ENCODE data around the gene KIDINS220. TPM values are rescaled to one million over a fixed set of nuclear protein-coding genes. Genes with fewer than 3 reads are reported as not detected.

Gene KIDINS220
- total and polyA plus RNA-seq, 2 of the 13 experiments (the other 11 are each of a cell fraction or from before 2014, with no cell fraction given), result 25.2 to 32.3 TPM

GRCh38 chr2:8840475-8841091 lies 3.2 kb upstream of the KIDINS220 start (continued):
- TF ChIP-seq ATM (IDR thresholded peaks at IDR 0.05; ENCODE audit: borderline replicate concordance) (no peak), MLX (CRISPR knock-in tag; IDR thresholded peaks at IDR 0.05) (no peak), ZBTB2 (CRISPR knock-in tag; IDR thresholded peaks at IDR 0.05; ENCODE audit: low read depth) (no peak), ZNF563 (CRISPR knock-in tag; IDR thresholded peaks at IDR 0.05) (0 out of 2 replicates have a peak, but pooled peaks have one; percentile 48), NFKBIZ (CRISPR knock-in tag; IDR thresholded peaks at IDR 0.05) (peak; percentile 83; the same call in 1 of the 2 replicates), JUN (CRISPR knock-in tag; IDR thresholded peaks at IDR 0.05) (no peak), ZMAT5 (CRISPR knock-in tag; IDR thresholded peaks at IDR 0.05; ENCODE audit: borderline replicate concordance, low read depth) (no peak), REPIN1 (CRISPR knock-in tag; IDR thresholded peaks at IDR 0.05; ENCODE audit: borderline replicate concordance, low read depth) (peak; percentile 81), ZNF891 (CRISPR knock-in tag; IDR thresholded peaks at IDR 0.05) (no peak), ZNF138 (CRISPR knock-in tag; IDR thresholded peaks at IDR 0.05; ENCODE audit: low read depth) (no peak), HHEX (CRISPR knock-in tag; IDR thresholded peaks at IDR 0.05) (peak; percentile 32; the same call in 1 of the 2 replicates), HOXA5 (CRISPR knock-in tag; IDR thresholded peaks at IDR 0.05) (no peak), ZXDC (CRISPR knock-in tag; IDR thresholded peaks at IDR 0.05) (no peak), GABPB1 (CRISPR knock-in tag; IDR thresholded peaks at IDR 0.05) (peak; percentile 44), UBTF (CRISPR knock-in tag; IDR thresholded peaks at IDR 0.05) (no peak), SOX13 (IDR thresholded peaks at IDR 0.05) (peak; percentile 80), SOX13 (CRISPR knock-in tag; conservative IDR thresholded peaks at IDR 0.05 in 1 of 2, IDR thresholded peaks at IDR 0.05 in 1 of 2) (peak in 1 of 2 experiments; percentile 93; a peak in 2 of 4 replicates), MXD1 (CRISPR knock-in tag; IDR thresholded peaks at IDR 0.05) (no peak), PBX2 (CRISPR knock-in tag; IDR thresholded peaks at IDR 0.05) (no peak), FOXA1 (IDR thresholded peaks at IDR 0.05) (peak; percentile 81), FOXA1 (CRISPR knock-in tag; IDR thresholded peaks at IDR 0.05) (peak; percentile 98), KLF13 (CRISPR knock-in tag; IDR thresholded peaks at IDR 0.05) (no peak)

Data from HepG2 (cell line).